Vagina (tissue), 2 donors: ENCODE measurements around the gene KCNK4. TPM values are rescaled to one million over a fixed set of nuclear protein-coding genes. Genes with fewer than 3 reads are reported as not detected.
A peak's percentile ranks its signal among the peaks of the same experiment; 100 is the strongest.

Source experiments
- DNase-seq, 2 donors: peaks; one replicate each; pipeline ENCODE4 v3.0.0-alpha.2; 2017; ENCODE audit errors: extremely low spot score in 2 of 2
- H3K27ac ChIP-seq: fragments of 200-600 bp; sonication (generic); one replicate; pipeline ENCODE4 v1.5.1; 2019
- H3K27me3 ChIP-seq: fragments of 200-600 bp; sonication (generic); one replicate; pipeline ENCODE4 v1.5.1; 2019
- H3K36me3 ChIP-seq, 2 donors: fragments of 200-600 bp; sonication (generic); one replicate each; pipeline ENCODE4 v1.5.1; 2017 to 2019
- H3K4me1 ChIP-seq: fragments of 200-600 bp; sonication (generic); one replicate; pipeline ENCODE4 v1.5.1; 2019
- H3K4me3 ChIP-seq, 2 donors: fragments of 200-600 bp; sonication (generic); 1 replicate in 1 of 2; 2 replicates in 1 of 2; pipeline ENCODE4 v1.5.1; 2016 to 2019
- H3K9me3 ChIP-seq: fragments of 200-600 bp; sonication (generic); one replicate; pipeline ENCODE4 v1.5.1; 2019
- CTCF ChIP-seq, 3 experiments: fragments of 450-650 bp in 2 of 3; fragments of 200-600 bp in 1 of 3; sonication (generic) in 1 of 3; IDR thresholded peaks; one replicate each; pipeline ENCODE4 v1.5.1; 2017 to 2019; ENCODE audit warnings: antibody characterized with exemption in 3 of 3, mild to moderate bottlenecking in 2 of 3, moderate library complexity in 2 of 3
- POLR2A ChIP-seq, 2 donors: fragments of 450-650 bp; IDR thresholded peaks; one replicate each; pipeline ENCODE4 v1.6.1; 2017; ENCODE audit warnings: antibody characterized with exemption in 2 of 2, mild to moderate bottlenecking in 2 of 2, moderate library complexity in 2 of 2
- POLR2AphosphoS5 ChIP-seq, 2 donors: sonication (generic); formaldehyde crosslinking; IDR thresholded peaks; one replicate each; pipeline ENCODE4 v1.9.0; 2017; ENCODE audit warnings: antibody characterized with exemption in 2 of 2, mild to moderate bottlenecking in 2 of 2, low read depth in 1 of 2; ENCODE audit not compliant: insufficient read depth in 1 of 2
- intact Hi-C: fragments of 100-400 bp; cut with DNase I; formaldehyde crosslinking; loops from one replicate; pipeline ENCODE4 v1.15.1; 2023
- total RNA-seq: library from RNA; depleted of rRNA; stranded (reverse); fragments of >200 nt; gene quantifications from one replicate; pipeline ENCODE4 v1.2.3, GENCODE V29; 2016

KCNK4 gene
- total RNA-seq, 1 donor from 2014 or later = 0.98 TPM

GRCh38 chr11:64339286-64339685 lies 48.2 kb downstream of the KCNK4 start:
- Histone ChIP-seq H3K27ac (no peak overlapping the region), H3K27me3 (no peaks in the 10 kb centered on the region), H3K4me3 (no peak overlapping the region), H3K36me3 (no peaks in the 10 kb centered on the region), H3K4me1 (peaks cover 25% of the 10 kb centered on the region), H3K9me3 (no peaks in the 10 kb centered on the region)
- no peak for DNase-seq
- intact Hi-C loops = no loop called here
- TF ChIP-seq POLR2AphosphoS5 (IDR thresholded peaks at IDR 0.05; ENCODE audit: insufficient read depth in 1 of 2, low read depth in 1 of 2) (no peak), POLR2A (IDR thresholded peaks at IDR 0.05) (no peak), CTCF (IDR thresholded peaks at IDR 0.05) (no peak)

- no peaks in the 10 kb centered on the region for H3K9me3 ChIP-seq
- H3K27ac ChIP-seq = no peak within 1 kb of the TSS
- H3K4me1 ChIP-seq = peaks cover 25% of the 10 kb centered on the region
- no peaks in the 10 kb centered on the region for H3K27me3 ChIP-seq
- no peak for TF ChIP-seq CTCF (IDR thresholded peaks at IDR 0.05)
- TF ChIP-seq POLR2AphosphoS5 (IDR thresholded peaks at IDR 0.05; ENCODE audit: insufficient read depth in 1 of 2, low read depth in 1 of 2) = peak in 1 of 2 donors; percentile 44
- peak within 1 kb of the TSS in 1 of 2 donors; percentile 33 for H3K4me3 ChIP-seq
- DNase-seq = no peak
- intact Hi-C loops = no loop called here
- H3K36me3 ChIP-seq = no peaks in the 10 kb centered on the region
These were observed 48.8 kb downstream of the KCNK4 start, which contains the start of gene CCDC88B for GRCh38 chr11:64339754-64340408. CCDC88B (plus strand) TSS chr11:64340204; CDS start chr11:64340267, 63 bp downstream.

- no peaks in the 10 kb centered on the region for H3K9me3 ChIP-seq
- H3K4me3 ChIP-seq = peak overlapping the region in 1 of 2 donors; percentile 33
- peaks cover 25% of the 10 kb centered on the region for H3K4me1 ChIP-seq
- no peak overlapping the region for H3K27ac ChIP-seq
- no peaks in the 10 kb centered on the region for H3K36me3 ChIP-seq
- no peaks in the 10 kb centered on the region for H3K27me3 ChIP-seq
- intact Hi-C loops = no loop called here
- no peak for TF ChIP-seq POLR2A (IDR thresholded peaks at IDR 0.05)
- DNase-seq = no peak
These were observed 49.7 kb downstream of the KCNK4 start for GRCh38 chr11:64340671-64341335.

- DNase-seq = no peak
- no peaks in the 10 kb centered on the region for H3K27me3 ChIP-seq
- intact Hi-C loops = no loop called here
- H3K36me3 ChIP-seq = no peaks in the 10 kb centered on the region
- no peaks in the 10 kb centered on the region for H3K9me3 ChIP-seq
- TF ChIP-seq POLR2A (IDR thresholded peaks at IDR 0.05) = no peak
- no peak for TF ChIP-seq POLR2AphosphoS5 (IDR thresholded peaks at IDR 0.05; ENCODE audit: insufficient read depth in 1 of 2, low read depth in 1 of 2)
- peaks cover 25% of the 10 kb centered on the region for H3K4me1 ChIP-seq
- H3K27ac ChIP-seq = no peak overlapping the region
- H3K4me3 ChIP-seq = no peak overlapping the region
These were observed 50.3 kb downstream of the KCNK4 start for GRCh38 chr11:64341429-64341828.

GRCh38 chr11:64341851-64342791 lies 51.0 kb downstream of the KCNK4 start:
- H3K4me1 ChIP-seq = peaks cover 25% of the 10 kb centered on the region
- no peak for DNase-seq
- no peaks in the 10 kb centered on the region for H3K9me3 ChIP-seq
- TF ChIP-seq CTCF (IDR thresholded peaks at IDR 0.05) (no peak), POLR2A (IDR thresholded peaks at IDR 0.05) (peak in 1 of 2 donors; percentile 7), POLR2AphosphoS5 (IDR thresholded peaks at IDR 0.05; ENCODE audit: insufficient read depth in 1 of 2, low read depth in 1 of 2) (peak in 1 of 2 donors; percentile 55)
- peak overlapping the region; percentile 52 for H3K27ac ChIP-seq
- H3K27me3 ChIP-seq = no peaks in the 10 kb centered on the region
- peak overlapping the region; percentile 34 to 37 for H3K4me3 ChIP-seq
- intact Hi-C loops = no loop called here
- H3K36me3 ChIP-seq = no peaks in the 10 kb centered on the region
